ENCODE results near the gene NRP2.

The NRP2 gene

DNA sequence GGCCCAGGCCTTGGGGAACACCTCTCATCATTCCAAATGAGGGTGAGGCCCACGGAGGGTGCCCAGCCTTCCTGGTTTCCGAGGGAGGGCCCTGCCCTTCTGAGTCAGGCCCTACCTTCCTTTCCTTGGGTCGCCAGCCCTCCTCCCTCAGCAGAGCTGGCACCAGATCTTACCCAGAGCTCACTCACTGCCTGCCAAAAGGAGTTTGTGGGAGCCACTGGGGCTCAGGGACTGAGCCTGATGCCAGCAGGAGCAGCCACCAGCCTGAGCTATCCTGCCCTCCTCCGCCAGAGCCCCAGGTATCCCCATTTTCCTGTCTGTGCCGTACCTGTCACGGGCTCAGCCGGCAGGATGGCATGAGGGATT is 64.1 kb downstream of the NRP2 start:
- H3K27ac ChIP-seq (ENCODE audit: low read length), result no peak overlapping the region
- H3K36me3 ChIP-seq (ENCODE audit: insufficient read depth, low read length), result no peaks in the 10 kb centered on the region
- H3K9me3 ChIP-seq (ENCODE audit: insufficient read depth, low read length, severe bottlenecking), result no peaks in the 10 kb centered on the region
- DNase-seq (no peak), ATAC-seq (ENCODE audit: insufficient read depth, low read depth) (no peak)
- no peaks in the 10 kb centered on the region for H3K4me1 ChIP-seq (ENCODE audit: insufficient read depth, low read length)
- H3K4me2 ChIP-seq (ENCODE audit: insufficient read depth, low read length), result no peak overlapping the region
- H4K20me1 ChIP-seq (ENCODE audit: insufficient read depth, low read length), result no peaks in the 10 kb centered on the region
- H3K79me2 ChIP-seq (ENCODE audit: insufficient read depth, low read length), result no peaks in the 10 kb centered on the region
- H2AFZ ChIP-seq (ENCODE audit: low read depth, low read length), result no peak overlapping the region
- TF ChIP-seq EZH2 (IDR thresholded peaks at IDR 0.05; ENCODE audit: borderline replicate concordance, low read depth, low read length, severe bottlenecking) (no peak), CTCF (IDR thresholded peaks at IDR 0.05; ENCODE audit: borderline replicate concordance, extremely low read depth, low read length, poor library complexity, severe bottlenecking) (no peak)
- peaks cover 4% of the 10 kb centered on the region for H3K27me3 ChIP-seq (ENCODE audit: insufficient read depth, low read length, poor library complexity)
- no peak overlapping the region for H3K9ac ChIP-seq (ENCODE audit: low read depth, low read length)
- no peak overlapping the region for H3K4me3 ChIP-seq (ENCODE audit: low read depth in 1 of 2, low read length in 2 of 2)

GRCh38 chr2:205747829-205748386 is 65.6 kb downstream of the NRP2 start:
- H3K9ac ChIP-seq (ENCODE audit: low read depth, low read length), result no peak overlapping the region
- no peak for TF ChIP-seq CTCF (IDR thresholded peaks at IDR 0.05; ENCODE audit: borderline replicate concordance, extremely low read depth, low read length, poor library complexity, severe bottlenecking)
- TF ChIP-seq EZH2 (IDR thresholded peaks at IDR 0.05; ENCODE audit: borderline replicate concordance, low read depth, low read length, severe bottlenecking), result no peak
- no peak for DNase-seq
- H2AFZ ChIP-seq (ENCODE audit: low read depth, low read length), result no peak overlapping the region
- ATAC-seq (ENCODE audit: insufficient read depth, low read depth), result no peak
- H4K20me1 ChIP-seq (ENCODE audit: insufficient read depth, low read length), result no peaks in the 10 kb centered on the region
- H3K9me3 ChIP-seq (ENCODE audit: insufficient read depth, low read length, severe bottlenecking), result no peaks in the 10 kb centered on the region
- no peaks in the 10 kb centered on the region for H3K4me1 ChIP-seq (ENCODE audit: insufficient read depth, low read length)
- H3K4me3 ChIP-seq (ENCODE audit: low read depth in 1 of 2, low read length in 2 of 2), result no peak overlapping the region
- H3K27me3 ChIP-seq (ENCODE audit: insufficient read depth, low read length, poor library complexity), result peaks cover 7% of the 10 kb centered on the region
- no peaks in the 10 kb centered on the region for H3K79me2 ChIP-seq (ENCODE audit: insufficient read depth, low read length)
- no peak overlapping the region for H3K27ac ChIP-seq (ENCODE audit: low read length)
- H3K4me2 ChIP-seq (ENCODE audit: insufficient read depth, low read length), result no peak overlapping the region
- H3K36me3 ChIP-seq (ENCODE audit: insufficient read depth, low read length), result no peaks in the 10 kb centered on the region

- H3K4me2 ChIP-seq (ENCODE audit: insufficient read depth, low read length), result no peak overlapping the region
- no peaks in the 10 kb centered on the region for H3K4me1 ChIP-seq (ENCODE audit: insufficient read depth, low read length)
- no peak overlapping the region for H3K27ac ChIP-seq (ENCODE audit: low read length)
- DNase-seq (no peak), ATAC-seq (ENCODE audit: insufficient read depth, low read depth) (no peak)
- H3K9me3 ChIP-seq (ENCODE audit: insufficient read depth, low read length, severe bottlenecking), result no peaks in the 10 kb centered on the region
- no peaks in the 10 kb centered on the region for H3K79me2 ChIP-seq (ENCODE audit: insufficient read depth, low read length)
- no peak overlapping the region for H2AFZ ChIP-seq (ENCODE audit: low read depth, low read length)
- H3K27me3 ChIP-seq (ENCODE audit: insufficient read depth, low read length, poor library complexity), result peaks cover 7% of the 10 kb centered on the region
- TF ChIP-seq CTCF (IDR thresholded peaks at IDR 0.05; ENCODE audit: borderline replicate concordance, extremely low read depth, low read length, poor library complexity, severe bottlenecking) (no peak), EZH2 (IDR thresholded peaks at IDR 0.05; ENCODE audit: borderline replicate concordance, low read depth, low read length, severe bottlenecking) (no peak)
- H4K20me1 ChIP-seq (ENCODE audit: insufficient read depth, low read length), result no peaks in the 10 kb centered on the region
- H3K36me3 ChIP-seq (ENCODE audit: insufficient read depth, low read length), result no peaks in the 10 kb centered on the region
- no peak overlapping the region for H3K4me3 ChIP-seq (ENCODE audit: low read depth in 1 of 2, low read length in 2 of 2)
- H3K9ac ChIP-seq (ENCODE audit: low read depth, low read length), result no peak overlapping the region
These were observed 66.3 kb downstream of the NRP2 start for GRCh38 chr2:205748639-205749038.

DNA sequence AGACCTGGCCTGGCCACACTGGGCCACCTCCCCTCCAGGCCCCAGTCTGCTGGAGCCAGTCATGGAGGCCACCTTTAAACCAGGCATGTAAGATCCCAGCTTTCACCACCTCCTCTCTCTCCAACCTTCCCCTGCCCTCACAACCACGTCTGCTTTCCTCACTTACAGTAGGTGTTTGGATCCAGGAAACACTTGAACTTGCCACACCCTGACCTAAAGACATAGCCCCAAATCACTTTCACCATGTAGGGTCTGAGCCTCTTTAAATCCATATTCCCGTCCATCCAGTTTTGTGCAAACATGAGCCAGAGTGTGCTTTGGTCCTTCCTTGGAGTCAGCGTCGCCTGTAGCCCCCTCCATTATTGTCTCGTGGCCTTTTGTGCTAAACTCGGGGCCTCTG is 66.8 kb downstream of the NRP2 start:
- ATAC-seq (ENCODE audit: insufficient read depth, low read depth) (no peak), DNase-seq (no peak)
- no peak overlapping the region for H3K27ac ChIP-seq (ENCODE audit: low read length)
- H4K20me1 ChIP-seq (ENCODE audit: insufficient read depth, low read length), result no peaks in the 10 kb centered on the region
- H3K36me3 ChIP-seq (ENCODE audit: insufficient read depth, low read length), result no peaks in the 10 kb centered on the region
- peaks cover 9% of the 10 kb centered on the region for H3K27me3 ChIP-seq (ENCODE audit: insufficient read depth, low read length, poor library complexity)
- H2AFZ ChIP-seq (ENCODE audit: low read depth, low read length), result no peak overlapping the region
- TF ChIP-seq EZH2 (IDR thresholded peaks at IDR 0.05; ENCODE audit: borderline replicate concordance, low read depth, low read length, severe bottlenecking) (no peak), CTCF (IDR thresholded peaks at IDR 0.05; ENCODE audit: borderline replicate concordance, extremely low read depth, low read length, poor library complexity, severe bottlenecking) (no peak)
- no peaks in the 10 kb centered on the region for H3K4me1 ChIP-seq (ENCODE audit: insufficient read depth, low read length)
- no peaks in the 10 kb centered on the region for H3K9me3 ChIP-seq (ENCODE audit: insufficient read depth, low read length, severe bottlenecking)
- H3K4me2 ChIP-seq (ENCODE audit: insufficient read depth, low read length), result no peak overlapping the region
- no peaks in the 10 kb centered on the region for H3K79me2 ChIP-seq (ENCODE audit: insufficient read depth, low read length)
- no peak overlapping the region for H3K4me3 ChIP-seq (ENCODE audit: low read depth in 1 of 2, low read length in 2 of 2)
- H3K9ac ChIP-seq (ENCODE audit: low read depth, low read length), result no peak overlapping the region
